H9 (cell line): ENCODE measurements around the gene NR1H4. TPM values are rescaled to one million over a fixed set of nuclear protein-coding genes. Genes with fewer than 3 reads are reported as not detected.

Experiments used
- DNase-seq: peaks from one replicate; pipeline ENCODE4 v3.0.0-alpha.2; 2017
- H2AFZ ChIP-seq: one replicate; pipeline ENCODE4 v1.6.1; 2013; ENCODE audit warnings: mild to moderate bottlenecking, low read length, control low read depth, moderate library complexity
- H2AK5ac ChIP-seq: 2 replicates; pipeline ENCODE4 v1.6.1; 2013; ENCODE audit warnings: low read length, control low read depth, mixed read lengths; ENCODE audit not compliant: insufficient read length
- H2BK120ac ChIP-seq: one replicate; pipeline ENCODE4 v1.6.1; 2013; ENCODE audit warnings: low read depth, mild to moderate bottlenecking, low read length, control low read depth, inconsistent platforms; ENCODE audit not compliant: poor library complexity, severe bottlenecking
- H2BK12ac ChIP-seq: 2 replicates; pipeline ENCODE4 v1.6.1; 2013; ENCODE audit warnings: low read length, control low read depth, mixed read lengths, low read depth; ENCODE audit not compliant: insufficient read length
- H2BK15ac ChIP-seq: 2 replicates; pipeline ENCODE4 v1.6.1; 2013; ENCODE audit warnings: low read depth, low read length, control low read depth
- H2BK20ac ChIP-seq: one replicate; pipeline ENCODE4 v1.6.1; 2013; ENCODE audit warnings: low read depth, mild to moderate bottlenecking, low read length, control low read depth, inconsistent platforms; ENCODE audit not compliant: poor library complexity, severe bottlenecking
- H2BK5ac ChIP-seq: 2 replicates; pipeline ENCODE4 v1.6.1; 2013; ENCODE audit warnings: low read length, control low read depth, mixed read lengths; ENCODE audit not compliant: insufficient read length
- H3K14ac ChIP-seq: 2 replicates; pipeline ENCODE4 v1.6.1; 2013; ENCODE audit warnings: low read length, control low read depth; ENCODE audit not compliant: insufficient read depth
- H3K18ac ChIP-seq: 2 replicates; pipeline ENCODE4 v1.6.1; 2013; ENCODE audit warnings: low read depth, mild to moderate bottlenecking, mixed read lengths, low read length, control low read depth; ENCODE audit not compliant: insufficient read length
- H3K23ac ChIP-seq: 2 replicates; pipeline ENCODE4 v1.6.1; 2013; ENCODE audit warnings: low read length, control low read depth, mixed read lengths, low read depth; ENCODE audit not compliant: insufficient read length
- H3K23me2 ChIP-seq: 2 replicates; pipeline ENCODE4 v1.6.1; 2013; ENCODE audit warnings: low read depth, mild to moderate bottlenecking, mixed read lengths, low read length, control low read depth; ENCODE audit not compliant: insufficient read length, poor library complexity, severe bottlenecking
- H3K27ac ChIP-seq: 2 replicates; pipeline ENCODE4 v1.5.1; 2013; ENCODE audit warnings: low read length, control low read depth, mixed read lengths, low read depth; ENCODE audit not compliant: insufficient read length
- H3K27me3 ChIP-seq: 2 replicates; pipeline ENCODE4 v1.6.1; 2013; ENCODE audit warnings: low read length, control low read depth, inconsistent platforms; ENCODE audit not compliant: insufficient read depth
- H3K4ac ChIP-seq: 2 replicates; pipeline ENCODE4 v1.6.1; 2013; ENCODE audit warnings: low read depth, mild to moderate bottlenecking, control low read depth, inconsistent platforms, low read length, moderate library complexity
- H3K4me1 ChIP-seq: 2 replicates; pipeline ENCODE4 v1.6.1; 2013; ENCODE audit warnings: low read length, control low read depth, inconsistent platforms; ENCODE audit not compliant: insufficient read depth
- H3K4me2 ChIP-seq: 2 replicates; pipeline ENCODE4 v1.6.1; 2013; ENCODE audit warnings: low read length, control low read depth, mixed read lengths; ENCODE audit not compliant: insufficient read length, insufficient read depth
- H3K56ac ChIP-seq: 2 replicates; pipeline ENCODE4 v1.6.1; 2013; ENCODE audit warnings: low read depth, mild to moderate bottlenecking, mixed read lengths, low read length, control low read depth; ENCODE audit not compliant: insufficient read length
- H3K79me1 ChIP-seq: 2 replicates; pipeline ENCODE4 v1.6.1; 2013; ENCODE audit warnings: low read depth, mild to moderate bottlenecking, moderate library complexity, low read length, control low read depth, inconsistent platforms; ENCODE audit not compliant: insufficient read depth, poor library complexity, severe bottlenecking
- H3K79me2 ChIP-seq: 2 replicates; pipeline ENCODE4 v1.6.1; 2013; ENCODE audit warnings: low read length, control low read depth, inconsistent platforms; ENCODE audit not compliant: insufficient read depth
- H3K9ac ChIP-seq: 2 replicates; pipeline ENCODE4 v1.6.1; 2013; ENCODE audit warnings: low read length, control low read depth, mixed read lengths; ENCODE audit not compliant: insufficient read length; ENCODE audit errors: extremely low read depth
- H3K9me3 ChIP-seq: one replicate; pipeline ENCODE4 v1.6.1; 2013; ENCODE audit warnings: low read depth, low read length, inconsistent platforms; ENCODE audit not compliant: control insufficient read depth
- H3T11ph ChIP-seq: one replicate; pipeline ENCODE4 v1.6.1; 2013; ENCODE audit warnings: mild to moderate bottlenecking, low read length, control low read depth, inconsistent platforms
- H4K20me1 ChIP-seq: one replicate; pipeline ENCODE4 v1.6.1; 2013; ENCODE audit not compliant: control insufficient read depth, insufficient read length, insufficient read depth
- H4K5ac ChIP-seq: 2 replicates; pipeline ENCODE4 v1.6.1; 2013; ENCODE audit warnings: low read depth, mild to moderate bottlenecking, mixed read lengths, low read length, control low read depth; ENCODE audit not compliant: insufficient read length
- H4K8ac ChIP-seq: replicated peaks from 2 replicates; pipeline ENCODE4 v1.6.1; 2013; ENCODE audit warnings: low read length, control low read depth, mixed read lengths, low read depth; ENCODE audit not compliant: insufficient read length
- H4K91ac ChIP-seq: 2 replicates; pipeline ENCODE4 v1.6.1; 2013; ENCODE audit warnings: low read depth, mild to moderate bottlenecking, moderate library complexity, mixed read lengths, low read length, control low read depth; ENCODE audit not compliant: insufficient read length
- H3K27ac Mint-ChIP-seq, 3 experiments: 2 replicates in 2 of 3; 3 replicates in 1 of 3; pipeline ENCODE4 v1.8.0; 2020 to 2021; ENCODE audit warnings: mixed read lengths in 3 of 3, mild to moderate bottlenecking in 1 of 3, moderate library complexity in 1 of 3
- H3K27me3 Mint-ChIP-seq: 2 replicates; pipeline ENCODE4 v1.8.0; 2021; ENCODE audit warnings: low read depth, mild to moderate bottlenecking, moderate library complexity, mixed read lengths
- H3K36me3 Mint-ChIP-seq, 3 experiments: 2 replicates in 2 of 3; 3 replicates in 1 of 3; pipeline ENCODE4 v1.8.0; 2020 to 2021; ENCODE audit warnings: low read depth in 3 of 3, mixed read lengths in 3 of 3; ENCODE audit not compliant: insufficient read depth in 1 of 3
- H3K4me1 Mint-ChIP-seq, 2 experiments: 2 replicates each; pipeline ENCODE4 v1.8.0; 2020; ENCODE audit warnings: mixed read lengths in 2 of 2
- H3K4me3 Mint-ChIP-seq, 2 experiments: 2 replicates in 1 of 2; 3 replicates in 1 of 2; pipeline ENCODE4 v1.8.0; 2020 to 2021; ENCODE audit warnings: mild to moderate bottlenecking in 2 of 2, mixed read lengths in 2 of 2, moderate library complexity in 1 of 2
- H3K9me3 Mint-ChIP-seq, 2 experiments: 2 replicates in 1 of 2; 3 replicates in 1 of 2; pipeline ENCODE4 v1.8.0; 2020; ENCODE audit warnings: mild to moderate bottlenecking in 2 of 2, mixed read lengths in 2 of 2, moderate library complexity in 1 of 2
- CTCF ChIP-seq: fragments of 200-600 bp; sonication (generic); conservative IDR thresholded peaks from 3 replicates; pipeline ENCODE4 v1.8.0; 2021; ENCODE audit warnings: antibody characterized with exemption, mild to moderate bottlenecking
- WGBS: extraction: QIAGEN DNeasy Blood & Tissue Kit; methylation state at CpG from one replicate; pipeline ENCODE4 v1.1.7; 2013; ENCODE audit warnings: missing lambda C conversion rate, low lambda C conversion rate, mixed read lengths; ENCODE audit not compliant: insufficient read length; ENCODE audit errors: extremely low coverage; 5-methylcytosine and 5-hydroxymethylcytosine counted together
- long read RNA-seq: library from polyadenylated mRNA; unstranded; transcript quantifications from one replicate; pipeline ENCODE4 v2.0.0, GENCODE V29; 2020
- total RNA-seq: library from RNA; stranded (reverse); gene quantifications from 2 replicates; pipeline ENCODE4 v1.2.1, GENCODE V29; 2021

NR1H4 gene
- total RNA-seq = not detected in 2 replicates
- long read RNA-seq = 0 reads

GRCh38 chr12:100473716-100474150 lies at the start of gene NR1H4:
NR1H4 (plus strand) TSS chr12:100473866; CDS start chr12:100493324, 19,458 bp downstream.
- Histone ChIP-seq H4K8ac (no peak within 1 kb of the TSS), H3K27me3 (no peaks in the 10 kb centered on the region), H3K56ac (no peak within 1 kb of the TSS), H3K79me1 (no peaks in the 10 kb centered on the region), H3K23ac (no peak within 1 kb of the TSS), H4K91ac (no peak within 1 kb of the TSS), H2BK20ac (no peak within 1 kb of the TSS), H3K4ac (no peak within 1 kb of the TSS), H3T11ph (no peak within 1 kb of the TSS), H3K4me2 (no peak within 1 kb of the TSS), H3K14ac (no peak within 1 kb of the TSS), H4K5ac (no peak within 1 kb of the TSS), H3K9ac (no peak within 1 kb of the TSS), H2BK15ac (no peak within 1 kb of the TSS), H2BK5ac (no peak within 1 kb of the TSS), H3K4me1 (no peaks in the 10 kb centered on the region; the same call in 1 of the 2 replicates), H4K20me1 (no peaks in the 10 kb centered on the region), H2AFZ (no peak within 1 kb of the TSS), H3K23me2 (no peaks in the 10 kb centered on the region), H2BK120ac (no peak within 1 kb of the TSS), H2BK12ac (no peak within 1 kb of the TSS), H3K18ac (no peak within 1 kb of the TSS), H2AK5ac (no peak within 1 kb of the TSS), H3K79me2 (no peaks in the 10 kb centered on the region), H3K27ac (no peak within 1 kb of the TSS), H3K9me3 (no peaks in the 10 kb centered on the region)
- TF ChIP-seq CTCF = no peak
- H3K36me3 Mint-ChIP-seq = no peaks in the 10 kb centered on the region
- no peak within 1 kb of the TSS for H3K4me3 Mint-ChIP-seq
- no peak within 1 kb of the TSS; a peak in 1 of 7 replicates for H3K27ac Mint-ChIP-seq
- peaks cover 0 to 3% of the 10 kb centered on the region in 2 experiments; a peak in 2 of 5 replicates for H3K9me3 Mint-ChIP-seq
- no CpG with 5 or more reads among the region's 6 CpGs for WGBS
- peaks cover 2% of the 10 kb centered on the region; the same call in 1 of the 2 replicates for H3K27me3 Mint-ChIP-seq
- H3K4me1 Mint-ChIP-seq = peaks cover 8% of the 10 kb centered on the region in 2 experiments
- no peak for DNase-seq
